ENCODE results near the gene PLLP. TPM values are rescaled to one million over a fixed set of nuclear protein-coding genes. Genes with fewer than 3 reads are reported as not detected.

PLLP gene
- polyA plus RNA-seq, 1 donor (not counting 4 experiments of a cell fraction or from before 2014, with no cell fraction given): 8.7 TPM

GRCh38 chr16:57273826-57274225, 10.6 kb downstream of the PLLP start:
- no peak overlapping the region for H2AFZ ChIP-seq (ENCODE audit: control insufficient read depth, low read length)
- no peaks in the 10 kb centered on the region for H3K79me2 ChIP-seq (ENCODE audit: control insufficient read depth, insufficient read depth, low read length)
- no peaks in the 10 kb centered on the region for H3K27me3 ChIP-seq (ENCODE audit: control insufficient read depth, extremely low read depth, insufficient read depth, low read length)
- H3K4me3 ChIP-seq (ENCODE audit: control insufficient read depth in 2 of 3, extremely low read depth in 1 of 3, insufficient read depth in 2 of 3, low read depth in 1 of 3, low read length in 3 of 3): no peak overlapping the region
- H3K9me1 ChIP-seq (ENCODE audit: control insufficient read depth, extremely low read depth, insufficient read depth, low read length): no peaks in the 10 kb centered on the region
- DNase-seq (ENCODE audit: low read depth, low spot score) (no peak), FAIRE-seq (no peak)
- dilution Hi-C loops (cut with MboI; ENCODE audit: extremely low pct_ligation_motif_present, low sequenced_read_pairs): no loop called here
- H3K27ac ChIP-seq (ENCODE audit: control insufficient read depth, insufficient read depth, low read length): no peak overlapping the region
- TF ChIP-seq EZH2 (IDR thresholded peaks at IDR 0.05; ENCODE audit: low read length): no peak
- TF ChIP-seq, protein P1, sequence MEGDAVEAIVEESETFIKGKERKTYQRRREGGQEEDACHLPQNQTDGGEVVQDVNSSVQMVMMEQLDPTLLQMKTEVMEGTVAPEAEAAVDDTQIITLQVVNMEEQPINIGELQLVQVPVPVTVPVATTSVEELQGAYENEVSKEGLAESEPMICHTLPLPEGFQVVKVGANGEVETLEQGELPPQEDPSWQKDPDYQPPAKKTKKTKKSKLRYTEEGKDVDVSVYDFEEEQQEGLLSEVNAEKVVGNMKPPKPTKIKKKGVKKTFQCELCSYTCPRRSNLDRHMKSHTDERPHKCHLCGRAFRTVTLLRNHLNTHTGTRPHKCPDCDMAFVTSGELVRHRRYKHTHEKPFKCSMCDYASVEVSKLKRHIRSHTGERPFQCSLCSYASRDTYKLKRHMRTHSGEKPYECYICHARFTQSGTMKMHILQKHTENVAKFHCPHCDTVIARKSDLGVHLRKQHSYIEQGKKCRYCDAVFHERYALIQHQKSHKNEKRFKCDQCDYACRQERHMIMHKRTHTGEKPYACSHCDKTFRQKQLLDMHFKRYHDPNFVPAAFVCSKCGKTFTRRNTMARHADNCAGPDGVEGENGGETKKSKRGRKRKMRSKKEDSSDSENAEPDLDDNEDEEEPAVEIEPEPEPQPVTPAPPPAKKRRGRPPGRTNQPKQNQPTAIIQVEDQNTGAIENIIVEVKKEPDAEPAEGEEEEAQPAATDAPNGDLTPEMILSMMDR (optimal IDR thresholded peaks at IDR 0.05 in 1 of 3, IDR thresholded peaks at IDR 0.05 in 1 of 3, conservative IDR thresholded peaks at IDR 0.05 in 1 of 3; ENCODE audit: extremely low read depth in 1 of 3, insufficient read depth in 2 of 3, low read length in 3 of 3): no peak
- H3K4me1 ChIP-seq (ENCODE audit: control insufficient read depth, extremely low read depth, insufficient read depth, low read length): peaks cover 32% of the 10 kb centered on the region
- no peak overlapping the region for H3K9ac ChIP-seq (ENCODE audit: control insufficient read depth, extremely low read depth, insufficient read depth, low read length)
- no peak overlapping the region for H3K4me2 ChIP-seq (ENCODE audit: control insufficient read depth, extremely low read depth, insufficient read depth, low read depth, low read length)
- no peaks in the 10 kb centered on the region for H3K9me3 ChIP-seq (ENCODE audit: control insufficient read depth, low read depth, low read length)
- no peaks in the 10 kb centered on the region for H4K20me1 ChIP-seq (ENCODE audit: control insufficient read depth, extremely low read depth, insufficient read depth, low read length)
- H3K36me3 ChIP-seq (ENCODE audit: control insufficient read depth in 2 of 2, extremely low read depth in 1 of 2, insufficient read depth in 2 of 2, low read length in 2 of 2): no peaks in the 10 kb centered on the region

GRCh38 chr16:57273359-57273758, 11.1 kb downstream of the PLLP start:
- no peak for TF ChIP-seq EZH2 (IDR thresholded peaks at IDR 0.05; ENCODE audit: low read length)
- TF ChIP-seq, protein P1 (optimal IDR thresholded peaks at IDR 0.05 in 1 of 3, IDR thresholded peaks at IDR 0.05 in 1 of 3, conservative IDR thresholded peaks at IDR 0.05 in 1 of 3; ENCODE audit: extremely low read depth in 1 of 3, insufficient read depth in 2 of 3, low read length in 3 of 3): no peak
- Histone ChIP-seq H3K79me2 (ENCODE audit: control insufficient read depth, insufficient read depth, low read length) (no peaks in the 10 kb centered on the region), H3K36me3 (ENCODE audit: control insufficient read depth in 2 of 2, extremely low read depth in 1 of 2, insufficient read depth in 2 of 2, low read length in 2 of 2) (no peaks in the 10 kb centered on the region), H3K9ac (ENCODE audit: control insufficient read depth, extremely low read depth, insufficient read depth, low read length) (no peak overlapping the region), H4K20me1 (ENCODE audit: control insufficient read depth, extremely low read depth, insufficient read depth, low read length) (no peaks in the 10 kb centered on the region), H3K4me3 (ENCODE audit: control insufficient read depth in 2 of 3, extremely low read depth in 1 of 3, insufficient read depth in 2 of 3, low read depth in 1 of 3, low read length in 3 of 3) (no peak overlapping the region), H3K27me3 (ENCODE audit: control insufficient read depth, extremely low read depth, insufficient read depth, low read length) (no peaks in the 10 kb centered on the region), H3K9me1 (ENCODE audit: control insufficient read depth, extremely low read depth, insufficient read depth, low read length) (no peaks in the 10 kb centered on the region), H3K9me3 (ENCODE audit: control insufficient read depth, low read depth, low read length) (no peaks in the 10 kb centered on the region), H3K27ac (ENCODE audit: control insufficient read depth, insufficient read depth, low read length) (no peak overlapping the region), H3K4me2 (ENCODE audit: control insufficient read depth, extremely low read depth, insufficient read depth, low read depth, low read length) (no peak overlapping the region), H3K4me1 (ENCODE audit: control insufficient read depth, extremely low read depth, insufficient read depth, low read length) (peaks cover 32% of the 10 kb centered on the region), H2AFZ (ENCODE audit: control insufficient read depth, low read length) (no peak overlapping the region)
- FAIRE-seq: no peak
- DNase-seq (ENCODE audit: low read depth, low spot score): no peak
- dilution Hi-C loops (cut with MboI; ENCODE audit: extremely low pct_ligation_motif_present, low sequenced_read_pairs): no loop called here
